Measurements from ENCODE around the gene APOL6. TPM values are rescaled to one million over a fixed set of nuclear protein-coding genes. Genes with fewer than 3 reads are reported as not detected.

APOL6 gene
- total RNA-seq, 1 donor from 2014 or later = 5.2 TPM

DNA sequence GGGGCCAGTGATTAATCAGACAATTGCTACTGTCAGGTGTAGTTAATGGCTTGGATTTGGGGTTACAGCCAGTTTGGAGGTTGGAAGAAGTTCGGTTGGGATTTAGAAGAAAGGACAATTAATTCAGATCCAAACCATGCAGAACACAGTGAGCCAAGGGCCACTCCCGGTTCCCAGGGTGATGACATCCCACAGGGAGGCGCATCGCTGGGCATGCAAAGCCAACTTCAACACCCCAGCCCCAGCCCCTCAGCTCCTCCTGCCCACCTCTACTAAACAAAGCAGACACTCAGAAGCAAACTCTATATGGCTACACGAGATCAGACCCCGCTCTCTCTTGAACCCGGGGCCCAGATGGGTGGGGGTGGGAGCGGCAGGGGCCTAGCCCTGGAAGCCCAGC is 41.3 kb upstream of the APOL6 start:
- H3K27me3 ChIP-seq (ENCODE audit: control insufficient read depth in 3 of 3, insufficient read depth in 3 of 3, low read length in 3 of 3) = no peaks in the 10 kb centered on the region
- peak overlapping the region; percentile 76 for H3K27ac ChIP-seq (ENCODE audit: low read depth, low read length)
- peak overlapping the region; percentile 21 to 85 (median 54) for H3K9ac ChIP-seq (ENCODE audit: low read depth in 1 of 3, low read length in 3 of 3)
- H3K9me3 ChIP-seq (ENCODE audit: control insufficient read depth in 3 of 3, low read length in 3 of 3) = no peaks in the 10 kb centered on the region
- H3K4me3 ChIP-seq (ENCODE audit: low read length in 3 of 3) = no peak overlapping the region
- H3K4me1 ChIP-seq (ENCODE audit: control insufficient read depth in 3 of 3, insufficient read depth in 3 of 3, low read length in 3 of 3) = peaks cover 67 to 89% (median 79%) of the 10 kb centered on the region in 3 donors
- peaks cover 34 to 47% (median 43%) of the 10 kb centered on the region in 3 donors for H3K36me3 ChIP-seq (ENCODE audit: control insufficient read depth in 3 of 3, insufficient read depth in 3 of 3, low read length in 3 of 3)

DNA sequence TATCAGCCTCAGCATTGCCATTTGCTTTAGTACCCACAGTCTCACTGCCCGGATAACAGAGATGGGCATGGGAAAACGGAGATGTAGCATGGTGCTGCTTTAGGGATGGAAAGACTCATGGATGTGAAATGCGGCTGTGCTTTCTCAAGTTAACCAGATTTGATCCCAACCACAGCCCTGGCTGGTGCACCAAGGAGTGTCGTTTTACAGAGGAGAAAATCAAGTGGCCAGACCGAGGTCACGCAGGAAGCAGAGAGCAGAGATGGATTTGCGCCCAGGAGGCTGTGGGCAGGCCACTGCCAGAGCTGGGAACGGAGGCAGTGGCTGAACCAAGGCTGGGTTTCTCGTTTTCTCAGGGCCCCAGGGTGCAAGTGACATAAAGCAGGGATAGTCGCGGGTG is 40.2 kb upstream of the APOL6 start:
- Histone ChIP-seq H3K4me1 (ENCODE audit: control insufficient read depth in 3 of 3, insufficient read depth in 3 of 3, low read length in 3 of 3) (peaks cover 72 to 89% (median 83%) of the 10 kb centered on the region in 3 donors), H3K4me3 (ENCODE audit: low read length in 3 of 3) (peak overlapping the region in 2 of 3 donors; percentile 8 to 33)

DNA sequence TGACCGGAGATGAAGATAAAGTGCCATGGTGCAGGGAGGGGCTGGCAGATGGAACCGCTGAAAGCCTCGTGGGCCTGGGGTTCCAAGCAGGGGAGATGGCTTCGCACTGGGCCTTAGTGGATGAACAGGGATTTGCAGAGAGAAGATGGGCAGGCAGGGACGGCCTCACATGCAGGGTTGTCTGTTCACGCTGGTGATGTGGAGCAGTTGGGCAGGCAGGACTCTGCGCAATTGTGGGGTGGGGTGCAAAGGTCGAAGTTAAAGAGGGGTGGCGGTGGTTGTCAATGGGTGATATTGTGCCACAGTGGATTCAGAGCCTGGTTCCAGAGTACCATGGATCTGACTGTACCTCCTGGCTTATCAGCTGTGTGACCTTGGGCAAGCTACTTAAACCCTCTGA is 39.0 kb upstream of the APOL6 start:
- H3K27ac ChIP-seq (ENCODE audit: low read depth, low read length) = no peak overlapping the region
- H3K9ac ChIP-seq (ENCODE audit: low read depth in 1 of 3, low read length in 3 of 3) = peak overlapping the region in 2 of 3 donors; percentile 36 to 85
- H3K9me3 ChIP-seq (ENCODE audit: control insufficient read depth in 3 of 3, low read length in 3 of 3) = no peaks in the 10 kb centered on the region
- peaks cover 77 to 96% (median 84%) of the 10 kb centered on the region in 3 donors for H3K4me1 ChIP-seq (ENCODE audit: control insufficient read depth in 3 of 3, insufficient read depth in 3 of 3, low read length in 3 of 3)
- peak overlapping the region in 2 of 3 donors; percentile 22 to 39 for H3K4me3 ChIP-seq (ENCODE audit: low read length in 3 of 3)
- peaks cover 38 to 63% (median 43%) of the 10 kb centered on the region in 3 donors for H3K36me3 ChIP-seq (ENCODE audit: control insufficient read depth in 3 of 3, insufficient read depth in 3 of 3, low read length in 3 of 3)
- no peaks in the 10 kb centered on the region for H3K27me3 ChIP-seq (ENCODE audit: control insufficient read depth in 3 of 3, insufficient read depth in 3 of 3, low read length in 3 of 3)

More for the DNA sequence above, 40.2 kb upstream of the APOL6 start:
- H3K27ac ChIP-seq (ENCODE audit: low read depth, low read length) = peak overlapping the region; percentile 39
- H3K36me3 ChIP-seq (ENCODE audit: control insufficient read depth in 3 of 3, insufficient read depth in 3 of 3, low read length in 3 of 3) = peaks cover 34 to 55% (median 43%) of the 10 kb centered on the region in 3 donors
- peak overlapping the region in 2 of 3 donors; percentile 37 to 85 for H3K9ac ChIP-seq (ENCODE audit: low read depth in 1 of 3, low read length in 3 of 3)
- H3K27me3 ChIP-seq (ENCODE audit: control insufficient read depth in 3 of 3, insufficient read depth in 3 of 3, low read length in 3 of 3) = no peaks in the 10 kb centered on the region
- no peaks in the 10 kb centered on the region for H3K9me3 ChIP-seq (ENCODE audit: control insufficient read depth in 3 of 3, low read length in 3 of 3)

GRCh38 chr22:35609761-35610160 is 38.5 kb upstream of the APOL6 start:
- H3K9ac ChIP-seq (ENCODE audit: low read depth in 1 of 3, low read length in 3 of 3) = peak overlapping the region in 1 of 3 donors; percentile 95
- no peak overlapping the region for H3K27ac ChIP-seq (ENCODE audit: low read depth, low read length)
- peaks cover 77 to 95% (median 82%) of the 10 kb centered on the region in 3 donors for H3K4me1 ChIP-seq (ENCODE audit: control insufficient read depth in 3 of 3, insufficient read depth in 3 of 3, low read length in 3 of 3)
- peak overlapping the region in 2 of 3 donors; percentile 22 to 39 for H3K4me3 ChIP-seq (ENCODE audit: low read length in 3 of 3)
- H3K27me3 ChIP-seq (ENCODE audit: control insufficient read depth in 3 of 3, insufficient read depth in 3 of 3, low read length in 3 of 3) = no peaks in the 10 kb centered on the region
- peaks cover 41 to 67% (median 43%) of the 10 kb centered on the region in 3 donors for H3K36me3 ChIP-seq (ENCODE audit: control insufficient read depth in 3 of 3, insufficient read depth in 3 of 3, low read length in 3 of 3)
- H3K9me3 ChIP-seq (ENCODE audit: control insufficient read depth in 3 of 3, low read length in 3 of 3) = no peaks in the 10 kb centered on the region

DNA sequence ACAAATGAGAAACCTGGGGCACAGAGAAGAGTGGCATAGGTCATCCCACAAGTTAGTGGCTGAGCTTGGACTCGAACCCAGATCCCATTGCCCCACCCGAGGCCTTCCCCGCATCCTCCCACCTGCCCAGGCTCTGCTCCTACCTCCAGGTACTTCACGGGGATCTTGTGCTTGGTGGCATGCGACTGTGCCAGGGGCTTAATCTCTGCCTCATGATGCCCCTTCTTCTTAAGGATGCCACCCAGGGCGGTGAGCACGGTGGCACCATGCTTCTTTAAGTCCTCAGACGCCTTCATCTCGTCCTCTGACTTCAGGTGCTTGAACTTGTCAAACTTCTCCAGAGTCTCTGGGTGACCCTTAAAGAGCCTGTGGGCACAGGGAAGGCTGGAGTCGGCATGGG is 37.5 kb upstream of the APOL6 start:
- Histone ChIP-seq H3K9me3 (ENCODE audit: control insufficient read depth in 3 of 3, low read length in 3 of 3) (no peaks in the 10 kb centered on the region), H3K27me3 (ENCODE audit: control insufficient read depth in 3 of 3, insufficient read depth in 3 of 3, low read length in 3 of 3) (no peaks in the 10 kb centered on the region), H3K9ac (ENCODE audit: low read depth in 1 of 3, low read length in 3 of 3) (peak overlapping the region in 1 of 3 donors; percentile 95), H3K4me3 (ENCODE audit: low read length in 3 of 3) (peak overlapping the region in 1 of 3 donors; percentile 95), H3K27ac (ENCODE audit: low read depth, low read length) (peak overlapping the region; percentile 95), H3K4me1 (ENCODE audit: control insufficient read depth in 3 of 3, insufficient read depth in 3 of 3, low read length in 3 of 3) (peaks cover 73 to 86% (median 74%) of the 10 kb centered on the region in 3 donors), H3K36me3 (ENCODE audit: control insufficient read depth in 3 of 3, insufficient read depth in 3 of 3, low read length in 3 of 3) (peaks cover 41 to 77% (median 43%) of the 10 kb centered on the region in 3 donors)

DNA sequence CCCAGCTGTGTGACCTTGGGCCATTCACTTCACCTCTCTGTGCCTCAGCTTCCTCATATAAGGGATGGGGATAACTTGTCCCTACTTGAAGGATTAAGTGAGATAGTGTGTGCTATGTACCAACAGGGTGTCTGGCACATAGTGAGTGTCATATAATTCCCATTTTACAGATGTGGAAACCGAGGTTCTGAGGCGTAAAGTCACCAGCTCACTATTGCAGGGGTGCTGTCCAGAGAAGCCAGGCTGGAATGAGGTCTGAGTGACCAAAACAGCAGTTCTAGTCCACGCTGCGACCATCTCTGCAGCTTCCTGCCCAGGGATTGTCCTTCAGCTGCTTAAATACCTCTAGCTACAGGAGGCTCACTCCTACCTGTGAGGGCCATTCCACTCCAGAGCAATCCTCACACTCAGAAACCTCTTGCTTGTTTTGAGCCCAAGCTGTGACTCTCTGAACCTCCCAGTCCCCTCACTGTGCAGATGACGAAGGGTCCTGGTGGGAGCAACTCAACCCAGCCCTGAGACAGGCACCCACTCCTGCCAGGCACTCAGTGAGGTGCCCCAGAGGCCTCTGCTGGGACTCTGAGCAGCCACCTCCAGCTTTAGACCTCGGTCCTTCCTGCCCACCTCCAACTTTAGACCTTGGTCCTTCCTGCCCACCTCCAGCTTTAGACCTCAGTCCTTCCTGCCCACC is 36.9 kb upstream of the APOL6 start:
- Histone ChIP-seq H3K27me3 (ENCODE audit: control insufficient read depth in 3 of 3, insufficient read depth in 3 of 3, low read length in 3 of 3) (no peaks in the 10 kb centered on the region), H3K4me1 (ENCODE audit: control insufficient read depth in 3 of 3, insufficient read depth in 3 of 3, low read length in 3 of 3) (peaks cover 67 to 80% (median 68%) of the 10 kb centered on the region in 3 donors), H3K4me3 (ENCODE audit: low read length in 3 of 3) (peak overlapping the region in 2 of 3 donors; percentile 77 to 95), H3K9ac (ENCODE audit: low read depth in 1 of 3, low read length in 3 of 3) (peak overlapping the region in 1 of 3 donors; percentile 95), H3K27ac (ENCODE audit: low read depth, low read length) (peak overlapping the region; percentile 95), H3K9me3 (ENCODE audit: control insufficient read depth in 3 of 3, low read length in 3 of 3) (no peaks in the 10 kb centered on the region), H3K36me3 (ENCODE audit: control insufficient read depth in 3 of 3, insufficient read depth in 3 of 3, low read length in 3 of 3) (peaks cover 41 to 80% (median 43%) of the 10 kb centered on the region in 3 donors)

- Histone ChIP-seq H3K4me1 (ENCODE audit: control insufficient read depth in 3 of 3, insufficient read depth in 3 of 3, low read length in 3 of 3) (peaks cover 61 to 73% (median 61%) of the 10 kb centered on the region in 3 donors), H3K27ac (ENCODE audit: low read depth, low read length) (peak overlapping the region; percentile 95), H3K9me3 (ENCODE audit: control insufficient read depth in 3 of 3, low read length in 3 of 3) (no peaks in the 10 kb centered on the region), H3K36me3 (ENCODE audit: control insufficient read depth in 3 of 3, insufficient read depth in 3 of 3, low read length in 3 of 3) (peaks cover 37 to 79% (median 40%) of the 10 kb centered on the region in 3 donors), H3K9ac (ENCODE audit: low read depth in 1 of 3, low read length in 3 of 3) (peak overlapping the region in 2 of 3 donors; percentile 63 to 95), H3K4me3 (ENCODE audit: low read length in 3 of 3) (peak overlapping the region in 2 of 3 donors; percentile 77 to 95), H3K27me3 (ENCODE audit: control insufficient read depth in 3 of 3, insufficient read depth in 3 of 3, low read length in 3 of 3) (no peaks in the 10 kb centered on the region)
Measured at GRCh38 chr22:35611891-35612576, 36.2 kb upstream of the APOL6 start.

DNA sequence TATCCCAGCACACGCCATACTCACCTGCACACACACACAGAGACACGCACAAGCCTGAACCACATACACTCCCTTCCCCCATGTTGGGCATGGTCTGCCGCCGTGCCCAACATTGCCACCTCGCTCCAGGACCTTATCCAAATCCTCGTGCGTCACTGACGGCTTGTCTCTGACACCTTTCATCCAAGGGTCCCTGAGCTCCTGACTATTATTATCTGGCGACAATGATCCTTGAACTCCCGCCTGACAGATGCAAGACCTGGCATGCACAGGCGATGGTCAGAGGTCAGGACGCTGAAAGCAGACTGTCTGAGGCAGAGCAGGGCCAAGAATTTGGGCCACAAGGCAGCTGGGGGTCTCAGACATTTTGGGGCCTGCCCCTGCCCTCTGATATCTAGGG is 35.3 kb upstream of the APOL6 start:
- peak overlapping the region; percentile 72 to 95 (median 77) for H3K4me3 ChIP-seq (ENCODE audit: low read length in 3 of 3)
- H3K4me1 ChIP-seq (ENCODE audit: control insufficient read depth in 3 of 3, insufficient read depth in 3 of 3, low read length in 3 of 3) = peaks cover 56 to 68% (median 56%) of the 10 kb centered on the region in 3 donors
- H3K27ac ChIP-seq (ENCODE audit: low read depth, low read length) = peak overlapping the region; percentile 95

GRCh38 chr22:35614404-35614803 is 33.8 kb upstream of the APOL6 start:
- peaks cover 20 to 58% (median 25%) of the 10 kb centered on the region in 3 donors for H3K36me3 ChIP-seq (ENCODE audit: control insufficient read depth in 3 of 3, insufficient read depth in 3 of 3, low read length in 3 of 3)
- H3K9me3 ChIP-seq (ENCODE audit: control insufficient read depth in 3 of 3, low read length in 3 of 3) = no peaks in the 10 kb centered on the region
- no peaks in the 10 kb centered on the region for H3K27me3 ChIP-seq (ENCODE audit: control insufficient read depth in 3 of 3, insufficient read depth in 3 of 3, low read length in 3 of 3)
- H3K4me1 ChIP-seq (ENCODE audit: control insufficient read depth in 3 of 3, insufficient read depth in 3 of 3, low read length in 3 of 3) = peaks cover 46 to 68% (median 46%) of the 10 kb centered on the region in 3 donors
- H3K4me3 ChIP-seq (ENCODE audit: low read length in 3 of 3) = peak overlapping the region; percentile 72 to 95 (median 77)
- H3K9ac ChIP-seq (ENCODE audit: low read depth in 1 of 3, low read length in 3 of 3) = peak overlapping the region; percentile 82 to 96 (median 95)
- peak overlapping the region; percentile 95 for H3K27ac ChIP-seq (ENCODE audit: low read depth, low read length)

More for the DNA sequence above, 35.3 kb upstream of the APOL6 start:
- Histone ChIP-seq H3K9ac (ENCODE audit: low read depth in 1 of 3, low read length in 3 of 3) (peak overlapping the region; percentile 76 to 95 (median 77)), H3K36me3 (ENCODE audit: control insufficient read depth in 3 of 3, insufficient read depth in 3 of 3, low read length in 3 of 3) (peaks cover 31 to 73% (median 31%) of the 10 kb centered on the region in 3 donors), H3K9me3 (ENCODE audit: control insufficient read depth in 3 of 3, low read length in 3 of 3) (no peaks in the 10 kb centered on the region), H3K27me3 (ENCODE audit: control insufficient read depth in 3 of 3, insufficient read depth in 3 of 3, low read length in 3 of 3) (no peaks in the 10 kb centered on the region)
